NB4 (cell line): Measurements from ENCODE around the gene ARHGEF10L.

Experiments used
- MYC ChIP-seq: IDR thresholded peaks from 2 replicates; pipeline ENCODE4 v1.6.1; 2011; ENCODE audit warnings: low read depth, low read length
- TF ChIP-seq, protein P1 (sequence below): IDR thresholded peaks from one replicate; pipeline ENCODE4 v1.5.1; 2012; ENCODE audit warnings: low read depth, low read length

DNA sequence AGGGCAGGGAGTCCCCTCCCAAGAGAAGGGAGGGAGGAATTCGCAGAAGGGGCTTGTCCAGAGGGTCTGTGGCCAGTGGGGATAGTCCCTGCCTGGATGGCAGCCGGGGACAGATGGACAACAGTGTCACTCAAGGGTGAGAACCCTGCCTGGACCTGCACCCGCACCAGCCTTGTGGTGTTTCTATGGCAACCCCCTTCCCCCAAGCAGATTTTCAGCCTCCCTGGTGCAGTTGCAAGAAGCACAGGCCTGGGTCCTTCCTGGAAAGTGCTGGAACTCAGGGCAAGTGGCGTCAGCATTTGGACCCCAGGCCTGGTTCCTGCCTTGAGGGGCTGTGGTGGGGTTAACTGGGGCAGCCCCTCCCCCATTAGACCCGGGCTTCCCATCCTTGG lies 131.8 kb downstream of the ARHGEF10L start:
- TF ChIP-seq, protein P1, sequence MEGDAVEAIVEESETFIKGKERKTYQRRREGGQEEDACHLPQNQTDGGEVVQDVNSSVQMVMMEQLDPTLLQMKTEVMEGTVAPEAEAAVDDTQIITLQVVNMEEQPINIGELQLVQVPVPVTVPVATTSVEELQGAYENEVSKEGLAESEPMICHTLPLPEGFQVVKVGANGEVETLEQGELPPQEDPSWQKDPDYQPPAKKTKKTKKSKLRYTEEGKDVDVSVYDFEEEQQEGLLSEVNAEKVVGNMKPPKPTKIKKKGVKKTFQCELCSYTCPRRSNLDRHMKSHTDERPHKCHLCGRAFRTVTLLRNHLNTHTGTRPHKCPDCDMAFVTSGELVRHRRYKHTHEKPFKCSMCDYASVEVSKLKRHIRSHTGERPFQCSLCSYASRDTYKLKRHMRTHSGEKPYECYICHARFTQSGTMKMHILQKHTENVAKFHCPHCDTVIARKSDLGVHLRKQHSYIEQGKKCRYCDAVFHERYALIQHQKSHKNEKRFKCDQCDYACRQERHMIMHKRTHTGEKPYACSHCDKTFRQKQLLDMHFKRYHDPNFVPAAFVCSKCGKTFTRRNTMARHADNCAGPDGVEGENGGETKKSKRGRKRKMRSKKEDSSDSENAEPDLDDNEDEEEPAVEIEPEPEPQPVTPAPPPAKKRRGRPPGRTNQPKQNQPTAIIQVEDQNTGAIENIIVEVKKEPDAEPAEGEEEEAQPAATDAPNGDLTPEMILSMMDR: no peak
- TF ChIP-seq MYC: no peak
